MM.1S (cell line): ENCODE results near the gene NDUFAF8.

ENCODE experiments used
- CTCF ChIP-seq: fragments of 300-600 bp; sonication (generic); IDR thresholded peaks from 2 replicates; pipeline ENCODE4 v1.5.1; 2016; ENCODE audit warnings: antibody characterized with exemption, low read length, mixed read lengths
- EZH2 ChIP-seq: fragments of 300-600 bp; sonication (generic); optimal IDR thresholded peaks from 2 replicates; pipeline ENCODE3; 2017; ENCODE audit warnings: low read depth, mild to moderate bottlenecking, antibody characterized with exemption, low read length, mixed read lengths

GRCh38 chr17:81228834-81229665 lies 10.1 kb upstream of the NDUFAF8 start:
- TF ChIP-seq CTCF = no peak
- no peak for TF ChIP-seq EZH2
